HFF-Myc (cell line): Measurements from ENCODE around the gene DCAF4.

Experiments
- DNase-seq: peaks from one replicate; pipeline ENCODE4 v3.0.0-alpha.2; 2011; ENCODE audit warnings: low read depth; ENCODE audit errors: extremely low read depth
- H3K4me3 ChIP-seq: replicated peaks from 2 replicates; pipeline ENCODE4 v1.5.1; 2011; ENCODE audit warnings: low read depth, mild to moderate bottlenecking, control low read depth, low read length
- CTCF ChIP-seq: IDR thresholded peaks from 2 replicates; pipeline ENCODE4 v1.5.1; 2012; ENCODE audit warnings: mild to moderate bottlenecking, low read depth, low read length, control low read depth; ENCODE audit errors: missing control alignments

Gene DCAF4

GRCh38 chr14:72903716-72904115 is 22.5 kb upstream of the DCAF4 start:
- DNase-seq: no peak
- no peak for TF ChIP-seq CTCF
- H3K4me3 ChIP-seq: no peak overlapping the region

GRCh38 chr14:72904218-72904617 is 22.0 kb upstream of the DCAF4 start:
- TF ChIP-seq CTCF: no peak
- H3K4me3 ChIP-seq: no peak overlapping the region
- DNase-seq: no peak

- no peak overlapping the region for H3K4me3 ChIP-seq
- TF ChIP-seq CTCF: peak; percentile 98
- DNase-seq: no peak
Measured at GRCh38 chr14:72904840-72905561, 21.3 kb upstream of the DCAF4 start.

- DNase-seq: no peak
- H3K4me3 ChIP-seq: no peak overlapping the region
- TF ChIP-seq CTCF: no peak
Measured at GRCh38 chr14:72906316-72906715, 19.9 kb upstream of the DCAF4 start.

- TF ChIP-seq CTCF: no peak
- DNase-seq: no peak
- H3K4me3 ChIP-seq: no peak overlapping the region
Measured at GRCh38 chr14:72906879-72907278, 19.4 kb upstream of the DCAF4 start.

- DNase-seq: peak; percentile 78
- no peak overlapping the region for H3K4me3 ChIP-seq
- TF ChIP-seq CTCF: no peak
Measured at GRCh38 chr14:72907886-72908285, 18.4 kb upstream of the DCAF4 start.

- H3K4me3 ChIP-seq: no peak overlapping the region
- TF ChIP-seq CTCF: no peak
- DNase-seq: no peak
Measured at GRCh38 chr14:72909163-72909562, 17.1 kb upstream of the DCAF4 start.
